Neural cell (in vitro differentiated cells): ENCODE data around the gene ADGRD2. TPM values are rescaled to one million over a fixed set of nuclear protein-coding genes. Genes with fewer than 3 reads are reported as not detected.

ENCODE experiments used
- H2AFZ ChIP-seq: fragments of 200-600, 300-800 bp; sonication (generic), shearing (Covaris generic); 2 replicates; pipeline ENCODE4 v1.6.0; 2014; ENCODE audit warnings: low read depth, mild to moderate bottlenecking, antibody characterized with exemption, low read length, moderate library complexity
- H3F3A ChIP-seq: fragments of 200-600 bp; shearing (Covaris generic); 2 replicates; pipeline ENCODE4 v1.6.1; 2016; ENCODE audit warnings: mild to moderate bottlenecking, moderate library complexity, mixed read lengths, antibody characterized with exemption, low read length; ENCODE audit not compliant: insufficient read depth, poor library complexity, severe bottlenecking
- H3K27ac ChIP-seq: fragments of 200-600, 300-800 bp; sonication (generic), shearing (Covaris generic); 2 replicates; pipeline ENCODE4 v1.5.1; 2014; ENCODE audit warnings: mild to moderate bottlenecking, low read length, moderate library complexity
- H3K27me3 ChIP-seq: fragments of 300-800, 200-600 bp; sonication (generic), shearing (Covaris generic); 2 replicates; pipeline ENCODE4 v1.6.0; 2014; ENCODE audit warnings: mild to moderate bottlenecking, low read depth, low read length, moderate library complexity; ENCODE audit not compliant: insufficient read depth
- H3K36me3 ChIP-seq: fragments of 300-800, 200-600 bp; sonication (generic), shearing (Covaris generic); 2 replicates; pipeline ENCODE4 v1.5.1; 2014; ENCODE audit warnings: mild to moderate bottlenecking, antibody characterized with exemption, low read length, moderate library complexity; ENCODE audit not compliant: insufficient read depth
- H3K4me2 ChIP-seq: fragments of 300-800, 200-600 bp; sonication (generic), shearing (Covaris generic); 2 replicates; pipeline ENCODE4 v1.6.0; 2014; ENCODE audit warnings: mild to moderate bottlenecking, low read length
- H3K4me3 ChIP-seq: fragments of 300-800, 200-600 bp; sonication (generic), shearing (Covaris generic); 2 replicates; pipeline ENCODE4 v1.5.1; 2014; ENCODE audit warnings: mild to moderate bottlenecking, low read length, moderate library complexity
- H3K79me2 ChIP-seq: fragments of 200-600 bp; shearing (Covaris generic); replicated peaks from 2 replicates; pipeline ENCODE4 v1.6.0; 2014; ENCODE audit warnings: mild to moderate bottlenecking, low read length, moderate library complexity; ENCODE audit not compliant: insufficient read depth
- H3K9ac ChIP-seq: fragments of 300-800, 200-600 bp; sonication (generic), shearing (Covaris generic); 2 replicates; pipeline ENCODE4 v1.6.1; 2016; ENCODE audit warnings: mild to moderate bottlenecking, low read length, mixed read lengths
- H3K9me2 ChIP-seq: fragments of 200-600 bp; shearing (Covaris generic); 2 replicates; pipeline ENCODE4 v1.6.1; 2016; ENCODE audit warnings: mild to moderate bottlenecking, low read length, mixed read lengths; ENCODE audit not compliant: insufficient read depth
- H3K9me3 ChIP-seq: fragments of 200-600, 300-800 bp; sonication (generic), shearing (Covaris generic); 2 replicates; pipeline ENCODE4 v1.6.1; 2016; ENCODE audit warnings: mild to moderate bottlenecking, mixed run types, low read length, moderate library complexity, mixed read lengths
- H4K20me1 ChIP-seq: fragments of 200-600 bp; shearing (Covaris generic); 2 replicates; pipeline ENCODE4 v1.6.1; 2016; ENCODE audit warnings: mild to moderate bottlenecking, mixed run types; ENCODE audit not compliant: insufficient read depth
- EP300 ChIP-seq: fragments of 450-650 bp; conservative IDR thresholded peaks from 2 replicates; pipeline ENCODE4 v1.6.1; 2014; ENCODE audit warnings: antibody characterized with exemption, mild to moderate bottlenecking, moderate library complexity; ENCODE audit not compliant: poor library complexity, severe bottlenecking
- EZH2 ChIP-seq: fragments of 200-600, 300-800 bp; shearing (Covaris generic), sonication (generic); IDR thresholded peaks from 2 replicates; pipeline ENCODE4 v1.6.1; 2014; ENCODE audit warnings: antibody characterized with exemption, low read length, borderline replicate concordance, mild to moderate bottlenecking; ENCODE audit not compliant: insufficient read depth, poor library complexity, severe bottlenecking
- MXI1 ChIP-seq: fragments of 450-650 bp; conservative IDR thresholded peaks from 2 replicates; pipeline ENCODE4 v1.6.1; 2014; ENCODE audit warnings: antibody characterized with exemption, mild to moderate bottlenecking; ENCODE audit not compliant: poor library complexity, severe bottlenecking
- POLR2AphosphoS5 ChIP-seq: IDR thresholded peaks from 2 replicates; pipeline ENCODE4 v1.6.1; 2012
- RAD21 ChIP-seq: fragments of 450-650 bp; conservative IDR thresholded peaks from 2 replicates; pipeline ENCODE4 v1.6.1; 2014; ENCODE audit warnings: antibody characterized with exemption, mild to moderate bottlenecking, moderate library complexity
- SMC3 ChIP-seq: fragments of 450-650 bp; conservative IDR thresholded peaks from 2 replicates; pipeline ENCODE4 v1.6.1; 2014; ENCODE audit warnings: antibody characterized with exemption, mild to moderate bottlenecking, moderate library complexity; ENCODE audit not compliant: poor library complexity
- TAF1 ChIP-seq: IDR thresholded peaks from 2 replicates; pipeline ENCODE4 v1.6.1; 2012; ENCODE audit warnings: low read depth
- polyA plus RNA-seq: library from polyadenylated mRNA; depleted of rRNA; stranded (reverse); fragments of >200 nt; gene quantifications from 2 replicates; pipeline ENCODE4 v1.2.3, GENCODE V29; 2014
- TF ChIP-seq, protein P1 (sequence below): fragments of 450-650 bp; IDR thresholded peaks from 2 replicates; pipeline ENCODE4 v1.5.1; 2014; ENCODE audit warnings: antibody characterized with exemption, mild to moderate bottlenecking, moderate library complexity; ENCODE audit not compliant: poor library complexity, severe bottlenecking
- TF ChIP-seq, protein P2 (sequence below): IDR thresholded peaks from 2 replicates; pipeline ENCODE4 v1.6.1; 2012; ENCODE audit warnings: borderline replicate concordance

The ADGRD2 gene
- polyA plus RNA-seq, 1 donor from 2014 or later = not detected

DNA sequence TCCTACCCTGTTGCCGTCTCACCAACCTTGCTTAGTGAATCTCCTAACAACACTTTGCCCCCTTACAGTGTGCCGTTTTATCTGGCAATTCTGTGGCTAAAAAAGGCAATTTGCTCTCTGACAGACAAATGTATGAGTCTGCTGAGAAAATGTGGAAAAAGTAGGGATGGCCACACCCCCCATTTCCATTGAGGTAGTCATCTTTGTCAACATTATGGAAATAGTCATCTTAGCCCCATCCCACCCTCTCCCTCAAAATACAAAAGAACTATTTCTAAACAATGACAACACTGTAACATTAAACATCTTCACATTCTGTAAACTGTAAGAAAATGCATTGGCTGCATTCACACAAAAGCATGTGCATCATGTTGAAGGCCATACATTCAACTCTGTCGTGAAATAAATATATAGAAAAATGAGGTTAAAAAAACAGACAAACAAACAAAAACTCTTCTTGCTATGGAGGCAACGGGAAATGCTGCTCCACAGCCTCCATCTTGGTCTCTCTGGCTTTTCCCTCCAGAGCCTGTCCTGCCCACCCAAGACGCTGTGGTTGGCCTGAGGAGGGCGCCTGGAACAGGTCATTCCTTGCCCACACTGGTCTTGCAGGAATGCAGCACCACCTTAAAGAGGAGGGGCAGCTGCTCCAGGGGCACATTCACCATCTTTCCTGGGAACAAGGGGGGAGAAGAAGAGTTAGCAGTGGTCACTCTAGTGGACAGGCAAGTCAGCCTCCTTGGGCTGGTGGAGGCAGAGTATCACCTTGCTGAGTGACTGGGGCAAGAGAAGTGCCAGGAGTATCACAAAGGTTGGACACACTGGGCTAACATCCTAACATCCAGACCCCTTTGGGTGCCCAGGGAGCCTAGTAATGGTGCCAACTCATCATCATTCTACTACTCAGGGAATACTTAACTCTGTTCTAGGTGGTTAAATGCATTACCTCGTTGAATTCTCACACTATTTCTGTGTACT is 72.2 kb downstream of the ADGRD2 start:
- H4K20me1 ChIP-seq = no peaks in the 10 kb centered on the region
- no peak overlapping the region for H3K9ac ChIP-seq
- H2AFZ ChIP-seq = no peak overlapping the region
- no peaks in the 10 kb centered on the region for H3K36me3 ChIP-seq
- H3K4me3 ChIP-seq = no peak overlapping the region
- H3K27ac ChIP-seq = no peak overlapping the region
- no peaks in the 10 kb centered on the region for H3F3A ChIP-seq
- no peaks in the 10 kb centered on the region for H3K9me3 ChIP-seq
- H3K9me2 ChIP-seq = no peaks in the 10 kb centered on the region
- no peaks in the 10 kb centered on the region for H3K27me3 ChIP-seq
- TF ChIP-seq MXI1 = no peak
- no peak for TF ChIP-seq SMC3
- no peak for TF ChIP-seq RAD21
- no peak for TF ChIP-seq POLR2AphosphoS5
- no peak for TF ChIP-seq TAF1
- TF ChIP-seq EP300 = no peak
- TF ChIP-seq, protein P1, sequence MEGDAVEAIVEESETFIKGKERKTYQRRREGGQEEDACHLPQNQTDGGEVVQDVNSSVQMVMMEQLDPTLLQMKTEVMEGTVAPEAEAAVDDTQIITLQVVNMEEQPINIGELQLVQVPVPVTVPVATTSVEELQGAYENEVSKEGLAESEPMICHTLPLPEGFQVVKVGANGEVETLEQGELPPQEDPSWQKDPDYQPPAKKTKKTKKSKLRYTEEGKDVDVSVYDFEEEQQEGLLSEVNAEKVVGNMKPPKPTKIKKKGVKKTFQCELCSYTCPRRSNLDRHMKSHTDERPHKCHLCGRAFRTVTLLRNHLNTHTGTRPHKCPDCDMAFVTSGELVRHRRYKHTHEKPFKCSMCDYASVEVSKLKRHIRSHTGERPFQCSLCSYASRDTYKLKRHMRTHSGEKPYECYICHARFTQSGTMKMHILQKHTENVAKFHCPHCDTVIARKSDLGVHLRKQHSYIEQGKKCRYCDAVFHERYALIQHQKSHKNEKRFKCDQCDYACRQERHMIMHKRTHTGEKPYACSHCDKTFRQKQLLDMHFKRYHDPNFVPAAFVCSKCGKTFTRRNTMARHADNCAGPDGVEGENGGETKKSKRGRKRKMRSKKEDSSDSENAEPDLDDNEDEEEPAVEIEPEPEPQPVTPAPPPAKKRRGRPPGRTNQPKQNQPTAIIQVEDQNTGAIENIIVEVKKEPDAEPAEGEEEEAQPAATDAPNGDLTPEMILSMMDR = no peak
- TF ChIP-seq EZH2 = no peak
- TF ChIP-seq, protein P2, sequence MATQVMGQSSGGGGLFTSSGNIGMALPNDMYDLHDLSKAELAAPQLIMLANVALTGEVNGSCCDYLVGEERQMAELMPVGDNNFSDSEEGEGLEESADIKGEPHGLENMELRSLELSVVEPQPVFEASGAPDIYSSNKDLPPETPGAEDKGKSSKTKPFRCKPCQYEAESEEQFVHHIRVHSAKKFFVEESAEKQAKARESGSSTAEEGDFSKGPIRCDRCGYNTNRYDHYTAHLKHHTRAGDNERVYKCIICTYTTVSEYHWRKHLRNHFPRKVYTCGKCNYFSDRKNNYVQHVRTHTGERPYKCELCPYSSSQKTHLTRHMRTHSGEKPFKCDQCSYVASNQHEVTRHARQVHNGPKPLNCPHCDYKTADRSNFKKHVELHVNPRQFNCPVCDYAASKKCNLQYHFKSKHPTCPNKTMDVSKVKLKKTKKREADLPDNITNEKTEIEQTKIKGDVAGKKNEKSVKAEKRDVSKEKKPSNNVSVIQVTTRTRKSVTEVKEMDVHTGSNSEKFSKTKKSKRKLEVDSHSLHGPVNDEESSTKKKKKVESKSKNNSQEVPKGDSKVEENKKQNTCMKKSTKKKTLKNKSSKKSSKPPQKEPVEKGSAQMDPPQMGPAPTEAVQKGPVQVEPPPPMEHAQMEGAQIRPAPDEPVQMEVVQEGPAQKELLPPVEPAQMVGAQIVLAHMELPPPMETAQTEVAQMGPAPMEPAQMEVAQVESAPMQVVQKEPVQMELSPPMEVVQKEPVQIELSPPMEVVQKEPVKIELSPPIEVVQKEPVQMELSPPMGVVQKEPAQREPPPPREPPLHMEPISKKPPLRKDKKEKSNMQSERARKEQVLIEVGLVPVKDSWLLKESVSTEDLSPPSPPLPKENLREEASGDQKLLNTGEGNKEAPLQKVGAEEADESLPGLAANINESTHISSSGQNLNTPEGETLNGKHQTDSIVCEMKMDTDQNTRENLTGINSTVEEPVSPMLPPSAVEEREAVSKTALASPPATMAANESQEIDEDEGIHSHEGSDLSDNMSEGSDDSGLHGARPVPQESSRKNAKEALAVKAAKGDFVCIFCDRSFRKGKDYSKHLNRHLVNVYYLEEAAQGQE = no peak
- H3K4me2 ChIP-seq = no peak overlapping the region
- no peaks in the 10 kb centered on the region for H3K79me2 ChIP-seq

DNA sequence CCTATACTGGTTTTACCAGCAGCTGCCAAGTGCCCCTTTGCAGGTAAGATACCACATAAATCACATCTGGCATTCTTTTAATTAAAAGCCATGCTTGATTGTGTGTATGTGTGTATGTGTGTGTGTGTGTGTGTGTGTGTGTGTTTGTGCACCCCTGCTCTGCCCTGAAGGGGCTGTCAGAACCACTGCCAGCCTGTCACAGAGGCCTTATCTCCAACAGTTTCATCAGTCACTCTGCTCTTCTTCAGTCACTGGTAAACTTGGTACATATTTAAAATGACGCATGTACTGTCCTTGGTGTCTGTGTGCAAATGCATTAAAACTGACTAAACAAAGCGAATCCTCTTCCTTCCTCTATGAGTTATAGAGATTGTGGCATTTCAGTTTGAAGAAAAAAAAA is 75.9 kb downstream of the ADGRD2 start:
- Histone ChIP-seq H3K36me3 (no peaks in the 10 kb centered on the region), H3K9ac (no peak overlapping the region), H3K4me2 (no peak overlapping the region), H2AFZ (no peak overlapping the region), H3K9me3 (no peaks in the 10 kb centered on the region), H3K79me2 (no peaks in the 10 kb centered on the region), H3F3A (no peaks in the 10 kb centered on the region), H4K20me1 (no peaks in the 10 kb centered on the region), H3K9me2 (no peaks in the 10 kb centered on the region), H3K4me3 (no peak overlapping the region), H3K27ac (no peak overlapping the region), H3K27me3 (no peaks in the 10 kb centered on the region)
- TF ChIP-seq, protein P1 = no peak
- no peak for TF ChIP-seq RAD21
- no peak for TF ChIP-seq TAF1
- no peak for TF ChIP-seq SMC3
- TF ChIP-seq MXI1 = no peak
- no peak for TF ChIP-seq EZH2
- TF ChIP-seq POLR2AphosphoS5 = no peak
- no peak for TF ChIP-seq EP300
- TF ChIP-seq, protein P2 = no peak
